HG03521 (cell line): ENCODE results near the gene SLC29A3.
"Not testable (repeated sequence)": the region's sequence is repeated elsewhere in the genome, so short reads cannot be mapped to it uniquely, and the experiment has no call there.

Experiments used
- ATAC-seq: cut with Tn5 transposase; IDR thresholded peaks from one replicate; pipeline ENCODE4 v1.9.1; 2021; ENCODE audit warnings: mild to moderate bottlenecking, moderate library complexity; ENCODE audit not compliant: unreplicated experiment

The SLC29A3 gene

DNA sequence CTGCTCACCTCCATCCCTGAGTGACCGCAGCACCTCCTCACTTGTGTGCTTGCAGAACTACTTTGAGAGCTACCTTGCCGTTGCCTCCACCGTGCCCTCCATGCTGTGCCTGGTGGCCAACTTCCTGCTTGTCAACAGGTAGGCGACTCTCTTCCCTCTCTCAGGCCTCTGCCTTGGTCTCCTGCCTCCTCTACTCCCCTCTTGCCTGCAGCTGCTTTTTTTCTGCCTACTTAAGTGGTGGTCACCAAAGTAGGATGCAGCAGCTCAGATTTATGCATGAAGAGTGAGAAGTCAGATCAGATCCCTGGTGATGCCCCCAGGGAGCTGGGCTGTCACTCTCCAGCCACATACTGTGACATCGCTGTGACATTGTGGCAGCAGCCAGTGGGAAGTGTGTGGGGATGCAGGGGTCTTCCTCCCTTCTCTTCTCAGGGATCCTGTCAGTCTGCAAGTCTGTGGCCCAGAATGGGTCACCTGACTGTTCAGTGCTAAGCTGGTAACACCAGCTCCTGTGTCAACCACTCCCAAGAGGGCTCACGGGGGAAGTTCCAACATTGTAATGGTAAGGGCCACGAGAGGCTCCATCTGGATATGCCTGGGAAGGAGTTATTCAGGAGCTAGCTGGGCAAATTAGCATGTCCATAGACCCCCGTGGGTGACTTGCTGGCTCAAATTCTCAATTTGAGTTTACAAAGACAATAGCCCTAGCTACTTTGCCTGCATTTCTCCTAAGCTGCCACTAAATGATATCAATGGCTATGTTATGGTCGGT lies 25.3 kb downstream of the SLC29A3 start:
- ATAC-seq = no peak

DNA sequence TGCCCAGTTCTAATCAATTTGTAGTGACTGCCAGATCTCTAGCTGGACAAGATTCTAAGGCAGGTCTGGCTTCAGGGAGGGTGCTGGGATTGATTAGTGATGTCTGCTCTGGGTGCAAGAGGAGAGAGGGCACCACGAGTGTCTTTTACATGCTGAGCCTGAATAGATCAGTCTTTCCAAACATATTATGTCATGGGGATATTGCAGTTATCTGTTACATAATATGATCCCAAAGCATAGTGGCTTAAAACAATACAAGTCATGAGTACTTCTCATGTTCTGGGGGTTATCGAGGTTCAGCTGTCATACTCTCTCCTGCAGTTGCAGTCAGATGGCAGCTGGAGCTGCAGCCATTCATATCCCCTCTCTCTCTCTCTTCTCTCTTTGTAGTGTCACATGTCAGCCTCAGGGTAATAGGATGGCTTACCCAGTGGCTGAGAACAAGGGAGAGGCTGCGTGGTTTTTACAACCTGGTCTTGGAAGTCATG lies 26.0 kb downstream of the SLC29A3 start:
- ATAC-seq = no peak

DNA sequence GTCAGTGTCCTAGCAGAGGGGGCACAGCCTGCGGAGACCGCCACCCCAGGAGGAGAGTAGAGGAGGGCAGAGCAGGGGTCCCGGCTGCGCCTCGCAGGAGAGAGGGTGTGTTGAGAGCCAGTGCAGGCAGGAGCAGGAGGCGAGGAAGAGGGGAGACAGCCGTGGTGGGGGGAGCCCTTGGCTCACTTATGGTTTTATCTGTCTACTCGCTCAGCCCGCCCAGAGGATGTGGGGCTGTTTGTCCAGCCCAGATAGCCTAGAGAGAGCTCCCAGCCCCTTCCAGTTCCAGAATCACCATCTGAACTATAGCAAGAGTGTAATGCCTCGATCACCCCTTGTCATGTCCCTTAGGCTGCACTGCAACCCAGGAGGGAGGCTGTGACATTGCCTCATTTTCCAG lies 26.6 kb downstream of the SLC29A3 start:
- ATAC-seq = no peak

DNA sequence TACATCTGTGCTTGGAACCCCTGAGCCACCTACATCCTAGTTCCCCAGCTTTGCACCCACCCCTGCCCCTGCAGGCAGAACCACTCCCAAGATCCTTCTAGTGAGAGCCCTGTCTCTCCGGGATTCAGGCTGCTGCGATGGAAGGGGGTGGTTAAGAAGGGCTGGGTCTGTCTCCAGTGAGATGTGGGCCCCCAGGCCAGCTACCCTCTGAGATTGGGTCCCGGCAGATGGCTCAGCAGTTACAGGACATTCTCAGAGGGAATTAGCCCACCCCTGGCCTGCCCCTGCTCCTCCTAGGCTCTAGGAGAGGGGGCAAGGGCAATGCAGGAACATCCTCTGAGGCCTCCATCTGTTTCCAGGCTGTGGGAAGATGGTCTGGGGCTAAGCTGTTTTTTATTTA lies 27.7 kb downstream of the SLC29A3 start:
- no peak for ATAC-seq

DNA sequence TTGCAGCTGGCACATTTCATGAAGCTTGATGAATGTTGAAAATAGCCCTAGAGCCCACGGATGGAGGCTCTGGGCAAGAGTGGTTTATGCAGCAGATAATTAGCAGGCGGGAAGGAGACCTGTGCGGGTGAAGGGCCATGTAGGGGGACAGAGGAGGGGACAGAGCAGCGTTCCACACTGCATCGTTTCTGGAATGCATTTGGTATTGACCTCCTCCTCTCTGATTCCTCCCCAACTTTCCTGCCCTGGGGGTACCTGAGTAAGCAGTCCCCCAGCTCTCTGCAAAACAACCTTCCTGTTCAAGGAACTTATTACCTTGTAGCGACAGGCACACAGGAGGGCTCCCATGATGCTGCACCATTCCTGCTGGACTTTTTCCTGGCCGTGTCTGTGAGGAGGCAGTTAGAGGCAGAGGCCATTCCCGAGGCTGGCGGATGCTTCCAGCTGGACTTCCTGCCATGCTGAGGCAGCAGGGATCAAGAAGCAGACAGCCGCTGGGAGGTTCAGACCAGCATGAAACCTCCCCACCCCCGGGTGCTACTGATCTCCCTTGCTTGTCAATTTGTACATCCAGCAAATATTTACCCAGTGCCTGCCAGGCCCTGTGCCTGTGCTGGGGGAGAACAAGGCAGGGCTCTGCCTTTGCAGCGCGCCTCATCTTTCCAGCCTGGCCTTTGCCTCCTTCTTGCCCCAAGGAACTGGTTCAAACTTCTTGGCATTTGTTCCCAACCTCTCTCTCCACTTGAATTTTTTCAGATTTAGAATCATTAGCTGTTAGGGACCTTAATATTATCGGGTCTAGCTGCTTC lies 28.7 kb downstream of the SLC29A3 start:
- ATAC-seq = no peak

DNA sequence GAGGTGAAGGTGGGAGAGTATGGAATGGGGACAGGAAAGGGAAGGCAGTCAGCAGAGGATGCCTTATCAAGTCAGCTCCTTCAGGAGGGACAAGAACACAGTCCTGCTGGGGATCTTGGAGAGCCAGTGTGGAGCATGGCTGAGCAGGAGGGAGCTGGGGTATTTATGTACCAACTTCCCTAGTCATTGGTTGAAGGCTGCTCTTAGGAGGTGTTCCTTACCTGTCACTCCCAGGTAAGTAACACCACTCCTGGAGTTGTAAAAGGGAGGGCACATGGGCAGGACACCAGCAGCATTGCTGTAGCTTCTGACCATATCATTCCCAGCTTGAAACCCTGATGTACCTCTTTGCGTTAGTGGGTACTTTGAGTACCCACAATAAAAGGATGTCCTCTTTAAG lies 29.8 kb downstream of the SLC29A3 start:
- no peak for ATAC-seq

DNA sequence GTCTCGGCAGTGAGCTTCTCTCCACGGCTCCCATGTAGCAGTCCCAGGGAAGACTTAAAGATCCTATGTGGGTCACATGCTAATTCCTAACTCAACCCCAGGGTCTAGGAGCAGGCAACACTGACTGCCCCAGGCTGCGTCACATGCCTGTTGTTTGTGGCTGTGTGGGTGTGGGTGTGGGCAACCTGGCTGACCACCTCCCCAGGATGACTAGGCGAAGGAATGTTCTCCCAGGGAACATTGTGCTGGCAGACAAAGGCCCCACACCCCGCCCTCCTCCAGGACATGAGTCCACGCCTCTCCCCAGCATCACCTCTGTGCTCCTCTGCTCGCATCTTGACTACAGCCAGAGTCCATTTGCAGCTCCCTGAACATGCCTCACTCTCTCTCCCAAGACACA lies 30.3 kb downstream of the SLC29A3 start:
- no peak for ATAC-seq

DNA sequence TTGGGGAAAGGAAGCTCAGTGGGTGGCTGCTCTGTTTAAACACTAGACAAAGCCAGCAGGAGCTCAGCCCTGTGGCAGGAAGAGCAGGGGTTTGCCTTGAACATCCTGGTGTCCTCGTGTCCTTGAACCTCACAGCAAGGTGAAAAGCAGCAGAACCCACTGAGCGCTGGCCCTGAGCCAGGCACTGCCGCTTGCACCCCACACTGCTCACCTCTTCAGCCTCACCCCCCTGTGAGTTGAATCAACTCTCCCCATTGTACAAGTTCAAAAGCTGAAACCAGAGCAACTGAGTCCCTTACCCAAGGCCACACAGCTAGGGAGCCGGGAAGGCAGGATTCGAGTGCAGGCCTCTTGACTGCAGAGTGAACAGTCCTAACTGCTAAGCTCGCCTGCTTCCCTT lies 32.0 kb downstream of the SLC29A3 start:
- no peak for ATAC-seq

DNA sequence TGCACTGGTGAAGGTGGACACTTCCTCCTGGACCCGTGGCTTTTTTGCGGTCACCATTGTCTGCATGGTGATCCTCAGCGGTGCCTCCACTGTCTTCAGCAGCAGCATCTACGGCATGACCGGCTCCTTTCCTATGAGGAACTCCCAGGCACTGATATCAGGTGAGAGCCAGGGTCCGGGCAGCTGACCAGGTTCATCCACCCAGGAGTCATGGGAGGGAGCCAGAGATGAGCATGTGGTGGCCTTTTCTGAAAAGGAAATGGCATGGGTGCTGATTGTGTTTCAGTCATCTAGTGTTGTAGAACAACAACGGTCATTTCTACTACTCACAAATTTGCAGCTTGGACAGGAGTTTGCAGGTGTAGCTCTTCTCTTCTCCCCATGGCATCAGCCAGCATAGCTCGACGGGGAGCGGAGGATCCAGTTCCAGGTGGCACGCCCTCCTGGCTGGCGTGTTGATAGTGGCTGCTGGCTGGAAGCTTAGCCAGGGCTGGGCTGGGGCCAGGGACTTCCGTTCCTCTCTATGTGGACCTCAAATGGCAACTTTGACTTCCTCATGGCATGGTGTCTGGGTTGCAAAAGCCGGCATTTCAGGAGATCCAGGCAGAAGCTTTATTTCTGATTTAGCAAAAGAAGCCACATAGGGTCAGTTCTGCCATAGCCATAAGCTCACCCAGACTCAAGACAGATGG lies 32.7 kb downstream of the SLC29A3 start:
- ATAC-seq = no peak

DNA sequence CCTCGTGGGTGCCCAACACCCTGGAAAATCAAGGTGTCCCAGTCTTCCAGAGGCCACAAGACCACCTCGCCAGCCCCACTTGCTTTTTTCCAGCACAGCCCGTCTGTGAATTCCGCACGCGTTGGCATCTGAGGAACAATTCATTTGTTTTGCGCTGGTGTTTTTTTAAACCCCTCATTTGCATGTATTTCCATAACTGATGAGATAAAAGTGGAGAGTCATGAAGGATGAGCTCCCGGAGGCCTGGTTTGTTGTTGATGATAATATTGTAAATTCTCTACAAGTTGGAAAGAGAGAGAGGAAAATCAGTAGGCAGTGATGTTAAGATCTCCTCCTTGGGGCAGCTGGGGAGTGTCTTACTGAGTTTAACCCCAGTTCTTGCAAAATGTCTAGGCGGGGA lies 34.6 kb downstream of the SLC29A3 start:
- no peak for ATAC-seq

DNA sequence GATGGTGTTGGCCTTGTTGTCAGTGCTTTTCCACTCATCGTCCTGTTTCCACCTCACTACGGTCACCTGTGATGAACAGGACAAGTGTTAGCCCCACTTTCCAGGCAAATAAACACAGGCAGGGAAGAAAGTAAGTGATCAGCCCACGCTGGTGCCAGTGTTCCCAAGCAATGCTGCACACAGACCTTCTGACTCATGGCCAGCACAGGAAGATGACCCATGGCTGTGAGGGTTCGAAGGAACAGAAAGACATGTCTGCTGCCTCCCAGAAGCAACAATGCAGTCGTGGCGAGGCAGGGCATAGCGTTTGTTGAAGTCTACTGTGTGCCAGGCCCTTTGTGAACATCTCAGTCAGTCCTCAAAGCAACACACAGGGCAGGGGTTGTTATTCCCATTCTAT lies 35.7 kb downstream of the SLC29A3 start:
- no peak for ATAC-seq

DNA sequence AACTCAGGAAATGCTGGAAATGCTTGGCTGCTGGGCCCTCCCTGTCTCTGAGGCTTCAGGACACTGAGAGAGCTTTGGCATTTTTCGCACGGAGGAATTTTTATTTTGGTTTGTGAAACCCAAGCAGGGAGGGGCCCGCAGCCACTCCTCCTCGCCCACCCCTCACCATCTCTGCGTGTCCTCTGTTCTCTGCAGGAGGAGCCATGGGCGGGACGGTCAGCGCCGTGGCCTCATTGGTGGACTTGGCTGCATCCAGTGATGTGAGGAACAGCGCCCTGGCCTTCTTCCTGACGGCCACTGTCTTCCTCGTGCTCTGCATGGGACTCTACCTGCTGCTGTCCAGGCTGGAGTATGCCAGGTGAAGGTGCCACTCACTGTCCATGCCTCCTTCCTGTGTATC lies 36.8 kb downstream of the SLC29A3 start:
- no peak for ATAC-seq

DNA sequence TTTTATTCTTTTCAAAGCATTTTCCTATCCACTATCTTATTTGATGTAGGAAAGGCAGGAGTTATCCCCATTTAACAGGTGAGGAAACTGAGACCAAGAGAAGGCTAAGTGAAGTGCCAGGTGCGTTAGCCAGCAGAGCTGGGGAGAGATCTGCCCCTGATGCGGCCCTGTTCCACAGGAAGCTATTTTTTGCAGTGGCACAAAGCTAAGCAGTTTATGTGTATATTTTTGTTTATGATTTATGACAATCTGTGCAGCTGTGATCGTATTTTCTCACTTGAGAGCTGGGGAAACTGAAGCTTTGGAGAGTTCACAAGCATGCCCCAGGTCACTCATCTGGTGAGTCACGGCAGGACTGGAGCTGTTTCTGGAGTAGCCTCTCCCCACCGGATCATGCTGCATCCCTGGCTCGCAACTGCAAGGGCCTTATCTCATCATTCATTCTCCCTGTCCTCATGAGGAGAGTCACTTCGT lies 38.8 kb downstream of the SLC29A3 start:
- no peak for ATAC-seq

DNA sequence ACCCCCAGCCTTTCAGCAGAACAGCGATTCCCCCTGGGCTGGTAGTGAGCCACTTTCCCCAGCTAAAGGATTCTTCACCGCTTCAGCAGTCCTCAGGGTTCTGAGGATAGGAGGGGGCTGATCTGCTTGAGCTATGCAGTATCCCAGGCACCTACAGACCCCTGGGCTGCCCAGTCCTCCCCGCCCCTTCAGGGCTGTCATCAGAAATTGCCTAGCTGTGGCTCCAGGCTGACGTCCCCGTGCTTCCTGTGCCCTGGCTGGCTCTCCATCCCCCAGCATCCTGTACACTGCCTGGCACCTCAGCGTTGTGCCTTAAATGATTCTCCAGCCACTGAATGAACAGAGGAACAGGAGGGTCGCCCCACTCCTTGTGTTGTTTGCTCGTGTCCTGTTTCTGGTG lies 39.2 kb downstream of the SLC29A3 start:
- ATAC-seq = no peak

DNA sequence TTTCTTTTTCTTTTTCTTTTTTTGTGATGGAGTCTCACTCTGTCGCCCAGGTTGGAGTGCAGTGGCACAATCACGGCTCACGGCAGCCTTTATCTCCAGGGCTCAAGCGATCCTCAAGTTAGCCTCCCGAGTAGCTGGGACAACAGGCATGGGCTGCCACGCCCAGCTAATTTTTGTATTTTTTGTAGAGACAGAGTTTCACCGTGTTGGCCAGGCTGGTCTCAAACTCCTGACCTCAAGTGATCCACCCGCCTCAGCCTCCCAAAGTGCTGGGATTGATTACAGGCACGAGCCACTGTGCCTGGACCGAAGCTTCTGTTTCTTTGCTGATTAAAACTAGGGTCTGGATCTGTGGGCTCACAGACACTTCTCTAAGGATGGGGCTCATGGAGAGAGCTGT lies 39.8 kb downstream of the SLC29A3 start:
- not testable (repeated sequence) for ATAC-seq

DNA sequence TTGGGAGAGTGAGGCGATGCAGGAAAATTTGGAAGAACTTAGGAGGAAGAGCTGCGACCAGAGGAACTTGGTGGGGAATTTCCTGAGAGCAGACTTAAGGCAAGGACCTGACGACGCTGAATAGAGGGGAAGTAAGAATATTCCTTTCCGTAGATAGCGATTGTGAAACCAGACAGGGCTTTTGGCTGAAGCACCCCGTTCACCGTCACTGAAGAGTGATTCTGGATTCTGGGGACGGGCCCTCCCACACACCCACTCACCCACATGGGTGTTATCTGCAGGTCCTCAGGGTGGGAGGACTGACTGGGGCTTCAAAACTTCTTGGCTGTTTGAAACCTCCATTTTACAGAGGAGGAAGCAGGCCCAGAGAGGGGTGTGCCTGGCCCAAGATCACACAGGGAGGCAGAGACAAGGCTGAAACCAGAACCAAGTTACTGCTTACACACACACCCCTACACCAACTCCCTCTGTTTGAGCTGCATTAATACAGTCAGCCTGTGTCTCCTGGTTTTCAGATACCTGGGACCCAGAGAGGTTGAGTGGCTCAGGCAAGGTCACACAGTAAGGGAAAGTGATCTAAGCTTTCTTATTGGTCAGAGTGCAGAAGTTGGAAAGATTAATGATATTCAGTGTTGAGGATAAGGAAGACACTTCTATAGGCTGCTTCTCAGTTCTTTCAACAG lies 40.4 kb downstream of the SLC29A3 start:
- no peak for ATAC-seq

DNA sequence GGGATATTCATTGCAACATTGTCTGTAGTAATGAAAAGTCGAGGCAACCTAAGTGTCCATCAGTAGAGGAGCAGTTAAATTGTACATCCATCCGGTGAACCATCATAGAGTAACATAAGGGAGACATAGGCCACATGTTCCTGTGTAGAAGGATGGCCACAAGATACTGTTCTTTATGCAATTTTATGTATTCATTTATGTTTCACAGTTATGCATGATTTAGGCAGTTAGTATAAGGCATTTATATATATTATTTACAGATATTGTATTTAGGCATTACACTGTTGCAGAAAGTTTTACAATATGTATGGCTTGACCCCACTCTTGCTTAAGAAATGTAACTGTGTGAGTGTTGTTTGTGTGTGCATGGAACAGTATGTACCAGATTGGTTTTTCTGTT lies 41.7 kb downstream of the SLC29A3 start:
- no peak for ATAC-seq

DNA sequence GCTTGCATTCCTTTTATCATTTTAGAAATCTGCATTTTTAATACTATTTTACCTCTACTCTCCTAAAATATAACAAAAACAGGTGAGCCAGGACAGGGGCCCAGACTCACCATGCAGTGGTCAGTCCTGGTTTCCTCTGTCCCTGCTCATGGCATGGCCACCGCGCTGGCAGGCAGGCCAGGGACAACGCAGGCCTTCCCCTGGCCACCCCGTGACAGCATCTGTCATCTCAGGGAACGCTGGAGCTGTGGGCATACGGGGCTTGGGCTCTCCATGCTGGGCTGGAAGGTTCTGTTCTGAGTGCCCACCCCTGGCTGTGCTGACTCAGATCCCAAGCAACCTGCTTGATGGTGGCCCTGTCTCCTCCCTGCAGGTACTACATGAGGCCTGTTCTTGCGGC lies 42.5 kb downstream of the SLC29A3 start:
- ATAC-seq = no peak

DNA sequence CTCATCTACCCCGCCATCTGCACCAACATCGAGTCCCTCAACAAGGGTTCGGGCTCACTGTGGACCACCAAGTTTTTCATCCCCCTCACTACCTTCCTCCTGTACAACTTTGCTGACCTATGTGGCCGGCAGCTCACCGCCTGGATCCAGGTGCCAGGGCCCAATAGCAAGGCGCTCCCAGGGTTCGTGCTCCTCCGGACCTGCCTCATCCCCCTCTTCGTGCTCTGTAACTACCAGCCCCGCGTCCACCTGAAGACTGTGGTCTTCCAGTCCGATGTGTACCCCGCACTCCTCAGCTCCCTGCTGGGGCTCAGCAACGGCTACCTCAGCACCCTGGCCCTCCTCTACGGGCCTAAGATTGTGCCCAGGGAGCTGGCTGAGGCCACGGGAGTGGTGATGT lies 43.1 kb downstream of the SLC29A3 start:
- no peak for ATAC-seq

DNA sequence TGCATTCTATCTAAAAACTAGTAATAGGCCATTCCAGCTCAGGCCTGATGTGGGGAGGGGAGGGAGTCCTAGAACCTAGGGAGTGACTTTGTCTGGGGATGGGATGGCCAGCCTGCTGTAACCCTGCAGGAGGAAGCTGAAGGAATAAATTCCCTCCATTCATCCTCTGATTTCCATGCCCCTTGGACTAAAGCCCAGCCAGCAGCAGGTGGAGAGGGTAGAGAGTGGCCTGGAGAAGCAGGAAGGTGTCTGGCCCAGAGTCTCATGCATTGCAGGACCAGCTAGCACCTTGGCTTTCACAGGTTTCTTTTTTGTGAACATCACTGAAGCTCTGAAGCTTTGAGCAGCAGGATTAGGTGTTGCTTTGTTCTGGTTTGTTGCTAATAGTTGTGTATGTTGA lies 44.9 kb downstream of the SLC29A3 start:
- no peak for ATAC-seq

DNA sequence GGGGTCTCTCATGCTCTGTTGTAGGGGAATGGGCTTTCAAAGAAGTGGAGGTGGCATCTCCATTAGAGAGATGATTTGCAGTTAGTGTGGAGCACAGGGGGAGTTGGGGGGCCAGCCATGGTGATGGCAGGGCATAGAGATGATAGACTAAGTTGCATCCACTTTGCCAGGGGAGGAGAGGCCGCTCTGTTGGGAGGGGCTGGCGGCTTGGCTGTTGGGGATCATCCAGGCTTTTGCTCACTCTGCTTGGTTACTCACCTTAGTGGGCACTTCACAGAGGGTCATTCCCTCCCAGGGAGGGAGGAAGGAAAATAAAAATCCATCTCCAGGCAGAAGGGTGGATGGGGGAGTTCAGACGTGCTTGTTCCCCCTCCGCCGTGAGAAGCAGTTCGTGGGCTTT lies 46.3 kb downstream of the SLC29A3 start:
- no peak for ATAC-seq
